NCI-H524 (cell line): ENCODE data around the gene RNASEH2A.
"Not testable (repeated sequence)": the region's sequence is repeated elsewhere in the genome, so short reads cannot be mapped to it uniquely, and the experiment has no call there.

Experiments used
- DNase-seq, 2 experiments: peaks; one replicate each; lab custom pipeline; 2025; lab: John Stamatoyannopoulos, UW

Gene RNASEH2A

GRCh38 chr19:12793290-12794195 is 12.8 kb upstream of the RNASEH2A start:
- DNase-seq, result peak; percentile 88 to 94

- DNase-seq, result no peak
These were observed 12.0 kb upstream of the RNASEH2A start for GRCh38 chr19:12794196-12794941.

GRCh38 chr19:12794971-12795381 is 11.4 kb upstream of the RNASEH2A start:
- no peak for DNase-seq

GRCh38 chr19:12796146-12797071 is 10.0 kb upstream of the RNASEH2A start:
- DNase-seq, result peak; percentile 75 to 89

GRCh38 chr19:12797141-12797587 is 9.2 kb upstream of the RNASEH2A start:
- no peak for DNase-seq

GRCh38 chr19:12797607-12798006 is 8.8 kb upstream of the RNASEH2A start:
- not testable (repeated sequence) for DNase-seq

- DNase-seq, result no peak
These were observed 6.5 kb upstream of the RNASEH2A start for GRCh38 chr19:12799742-12800465.

GRCh38 chr19:12800466-12800770 is 6.0 kb upstream of the RNASEH2A start:
- no peak for DNase-seq

- DNase-seq, result peak; percentile 8 to 24
These were observed 5.4 kb upstream of the RNASEH2A start for GRCh38 chr19:12800923-12801465.

GRCh38 chr19:12801466-12802266 is 4.7 kb upstream of the RNASEH2A start, which contains the start of the genes PRDX2 and THSD8:
Gene PRDX2, minus strand, starts transcription at chr19:12801800. Its CDS starts 539 bp downstream, at chr19:12801261.
Gene THSD8, plus strand, starts transcription at chr19:12802069. Its CDS starts 3 bp downstream, at chr19:12802072.
- DNase-seq, result peak; percentile 79 to 88

GRCh38 chr19:12802267-12803106 is 3.9 kb upstream of the RNASEH2A start:
- DNase-seq, result no peak

- no peak for DNase-seq
These were observed 2.3 kb upstream of the RNASEH2A start for GRCh38 chr19:12804051-12804450.

- DNase-seq, result no peak
These were observed 8.7 kb downstream of the RNASEH2A start for GRCh38 chr19:12815088-12815487.

GRCh38 chr19:12817188-12817587 is 10.8 kb downstream of the RNASEH2A start:
- DNase-seq, result not testable (repeated sequence)

GRCh38 chr19:12817810-12818209 is 11.4 kb downstream of the RNASEH2A start:
- DNase-seq, result not testable (repeated sequence)

GRCh38 chr19:12821761-12822160 is 15.4 kb downstream of the RNASEH2A start:
- no peak for DNase-seq

- DNase-seq, result peak; percentile 37 to 66
These were observed 19.1 kb downstream of the RNASEH2A start for GRCh38 chr19:12825254-12826131.

GRCh38 chr19:12828494-12828893 is 22.1 kb downstream of the RNASEH2A start:
- DNase-seq, result peak in 1 of 2 experiments; percentile 57
